RPMI8226 (cell line): ENCODE results near the gene AHRR.

ENCODE experiments used
- DNase-seq: peaks from one replicate; pipeline ENCODE4 v3.0.0-alpha.2; 2015

The AHRR gene

GRCh38 chr5:431001-431710 lies 109.6 kb downstream of the AHRR start:
- peak; percentile 51 for DNase-seq

GRCh38 chr5:431711-432050 lies 110.2 kb downstream of the AHRR start:
- no peak for DNase-seq

- no peak for DNase-seq
Observed at GRCh38 chr5:432201-432927, 110.8 kb downstream of the AHRR start.

- no peak for DNase-seq
Observed at GRCh38 chr5:432928-433791, 111.6 kb downstream of the AHRR start.

DNA sequence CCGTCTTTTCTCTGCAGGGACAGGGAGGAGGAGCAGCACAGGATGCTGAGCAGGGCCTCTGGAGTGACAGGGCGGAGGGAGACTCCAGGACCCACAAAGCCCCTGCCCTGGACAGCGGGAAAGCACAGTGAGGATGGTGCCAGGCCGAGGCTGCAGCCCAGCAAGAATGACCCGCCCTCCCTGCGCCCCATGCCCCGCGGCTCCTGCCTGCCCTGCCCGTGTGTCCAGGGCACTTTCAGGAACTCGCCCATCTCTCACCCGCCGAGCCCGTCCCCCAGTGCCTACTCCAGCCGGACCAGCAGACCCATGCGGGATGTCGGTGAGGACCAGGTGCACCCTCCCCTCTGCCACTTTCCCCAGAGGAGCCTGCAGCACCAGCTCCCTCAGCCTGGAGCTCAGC lies 112.3 kb downstream of the AHRR start:
- DNase-seq, result no peak

- DNase-seq, result no peak
Observed at GRCh38 chr5:434443-435146, 113.1 kb downstream of the AHRR start.

DNA sequence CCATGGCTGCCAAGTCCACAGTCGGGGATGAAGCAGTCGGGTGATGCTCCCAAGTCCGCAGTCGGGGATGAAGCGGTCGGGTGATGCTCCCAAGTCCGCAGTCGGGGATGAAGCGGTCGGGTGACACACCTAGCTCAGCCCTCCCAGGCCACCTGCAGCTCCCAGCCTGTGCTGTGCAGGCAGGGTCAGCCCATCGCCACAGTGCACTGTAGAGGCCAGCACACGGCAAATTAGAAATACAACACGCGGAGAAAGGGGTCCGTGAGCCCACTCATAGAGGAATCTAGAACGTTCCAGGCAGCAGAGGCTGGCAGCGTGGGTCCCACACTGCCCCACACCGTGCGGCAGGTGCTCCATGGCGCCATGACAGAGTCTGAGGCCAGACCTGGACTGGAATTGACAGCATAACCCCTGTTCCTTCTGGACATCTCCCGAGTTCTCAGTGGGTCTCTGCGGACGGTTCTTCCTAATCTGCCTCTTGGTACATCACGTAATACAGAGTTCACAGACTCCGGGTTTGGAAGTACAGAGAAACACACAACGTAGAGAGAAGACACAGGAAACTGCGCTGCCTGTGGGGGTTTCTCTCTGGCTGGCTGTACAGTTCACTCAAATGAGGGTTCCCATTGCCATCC lies 113.8 kb downstream of the AHRR start:
- no peak for DNase-seq

- peak; percentile 74 for DNase-seq
Observed at GRCh38 chr5:435961-436640, 114.6 kb downstream of the AHRR start.

GRCh38 chr5:436641-436975 lies 115.1 kb downstream of the AHRR start:
- no peak for DNase-seq

- no peak for DNase-seq
Observed at GRCh38 chr5:437281-437771, 115.8 kb downstream of the AHRR start.

DNA sequence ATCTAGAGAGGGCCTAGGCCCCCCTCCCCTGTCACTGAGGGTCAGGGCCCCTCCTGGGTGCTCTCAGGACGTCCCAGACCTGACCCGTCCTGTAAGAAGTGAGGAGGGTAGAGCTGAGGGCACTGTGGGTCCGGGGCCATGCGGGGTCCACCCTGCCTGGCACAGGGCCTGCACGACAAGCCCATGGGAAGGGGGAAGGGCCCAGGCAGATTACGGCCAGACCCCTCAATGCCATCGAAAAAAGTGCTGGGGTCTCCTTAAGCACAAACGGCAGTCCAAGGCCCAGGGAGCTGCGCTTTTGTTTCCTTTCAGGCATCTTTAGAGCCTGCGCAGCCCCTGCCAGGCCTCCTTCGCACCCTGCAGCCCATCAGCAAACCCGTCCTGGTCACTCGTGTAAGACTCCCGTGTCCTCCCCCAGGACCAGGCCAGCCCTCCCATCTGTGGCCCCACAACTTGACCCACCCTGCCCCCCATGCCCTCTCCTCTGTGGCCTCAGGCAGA lies 117.0 kb downstream of the AHRR start:
- no peak for DNase-seq

DNA sequence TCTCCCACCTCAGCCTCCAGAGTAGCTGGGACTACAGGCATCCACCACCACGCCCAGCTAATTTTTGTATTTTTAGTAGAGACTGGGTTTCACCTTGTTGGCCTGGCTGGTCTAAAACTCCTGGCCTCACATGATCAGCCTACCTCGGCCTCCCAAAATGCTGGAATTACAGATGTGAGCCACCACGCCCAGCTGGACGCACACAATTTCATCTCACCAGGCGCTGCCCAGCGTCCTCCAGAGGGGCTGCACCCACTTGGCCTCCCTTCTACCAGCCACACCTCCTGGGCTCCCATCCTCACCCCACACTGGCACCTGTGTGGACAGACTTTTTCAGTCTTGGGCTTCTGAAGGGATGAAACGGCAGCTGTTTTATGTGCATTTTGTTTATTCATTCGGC lies 117.7 kb downstream of the AHRR start:
- DNase-seq, result no peak

- DNase-seq, result no peak
Observed at GRCh38 chr5:439636-440035, 118.1 kb downstream of the AHRR start.

DNA sequence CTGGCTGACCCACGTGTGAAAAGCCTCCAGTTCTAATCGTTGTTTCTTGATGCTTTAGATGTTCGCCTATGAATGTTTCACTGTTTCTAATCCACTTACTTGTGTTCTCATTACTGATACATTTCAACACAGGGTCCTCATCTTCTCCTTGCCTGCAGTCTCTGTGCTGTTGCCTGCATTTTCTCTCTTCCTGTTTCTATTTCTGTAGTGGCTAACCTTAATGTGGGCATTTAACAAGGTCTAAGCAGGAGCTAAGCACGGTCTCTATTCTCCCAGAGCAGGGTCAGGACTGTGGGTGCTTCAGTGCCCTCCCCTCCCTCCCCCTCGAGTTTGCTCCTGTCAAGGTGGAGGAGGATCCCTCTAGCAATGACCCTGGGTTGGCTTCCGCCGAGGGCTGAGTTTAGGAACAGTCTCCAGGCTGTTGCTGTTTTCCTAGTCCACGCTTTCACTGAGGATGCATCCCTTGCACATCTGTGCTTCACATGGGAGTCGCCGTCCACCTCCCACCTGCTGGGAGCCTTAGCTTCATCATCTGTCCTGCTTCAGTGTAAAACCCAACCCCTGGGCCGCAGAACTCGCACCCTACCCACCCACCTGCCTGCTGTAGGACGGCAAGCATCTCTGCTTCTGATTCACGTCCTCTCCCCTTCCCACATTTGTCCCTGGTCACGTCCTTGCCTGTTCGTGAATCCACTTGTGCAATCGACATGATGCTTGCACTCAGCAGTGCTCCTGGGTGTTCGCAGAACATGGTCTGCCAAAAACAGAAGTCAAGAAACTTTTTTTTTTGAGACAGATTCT lies 119.1 kb downstream of the AHRR start:
- DNase-seq, result peak; percentile 29

- DNase-seq, result no peak
Observed at GRCh38 chr5:441996-442334, 120.5 kb downstream of the AHRR start.

GRCh38 chr5:442335-443238 lies 121.1 kb downstream of the AHRR start, which contains the start of gene EXOC3:
TSS of gene EXOC3 (plus strand) at chr5:443176. CDS start at chr5:446206, 3,030 bp downstream.
- DNase-seq, result peak; percentile 92

- peak; percentile 73 for DNase-seq
Observed at GRCh38 chr5:443239-444151, 122.0 kb downstream of the AHRR start.

GRCh38 chr5:444226-444625 lies 122.7 kb downstream of the AHRR start:
- DNase-seq, result no peak

DNA sequence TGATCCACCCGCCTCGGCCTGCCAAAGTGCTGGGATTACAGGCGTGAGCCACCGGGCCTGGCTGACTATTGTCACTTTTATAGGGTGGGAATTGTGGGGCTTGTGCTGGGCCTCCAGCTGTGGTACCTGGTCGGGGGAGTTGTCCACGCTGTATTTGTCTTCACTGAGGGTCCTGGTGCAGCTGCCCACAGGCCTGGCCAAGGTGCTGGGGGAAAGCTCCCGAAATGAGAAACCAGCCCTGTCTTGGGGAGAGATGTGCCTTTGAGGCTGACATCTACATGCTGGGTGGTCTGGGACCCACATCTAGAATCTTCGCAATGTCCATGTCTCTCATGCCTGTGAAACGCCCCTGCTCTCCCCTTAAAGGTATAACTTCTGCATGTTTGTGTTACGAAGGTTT lies 124.1 kb downstream of the AHRR start:
- DNase-seq, result no peak
